ENCODE data around the gene CERS5.
"Not testable (repeated sequence)": the region's sequence is repeated elsewhere in the genome, so short reads cannot be mapped to it uniquely, and the experiment has no call there.

Gene CERS5

GRCh38 chr12:50088577-50089335 lies 78.4 kb downstream of the CERS5 start:
- DNase-seq (ENCODE audit: low read depth) = peak; percentile 71
- no peak overlapping the region for H3K4me3 ChIP-seq (ENCODE audit: low read depth, low read length)
- peak; percentile 81 for TF ChIP-seq CTCF (conservative IDR thresholded peaks at IDR 0.05; ENCODE audit: low read depth, low read length)

GRCh38 chr12:50087995-50088394 lies 79.2 kb downstream of the CERS5 start:
- TF ChIP-seq CTCF (conservative IDR thresholded peaks at IDR 0.05; ENCODE audit: low read depth, low read length) = no peak
- peak; percentile 64 for DNase-seq (ENCODE audit: low read depth)
- H3K4me3 ChIP-seq (ENCODE audit: low read depth, low read length) = no peak overlapping the region

- H3K4me3 ChIP-seq (ENCODE audit: low read depth, low read length) = no peak overlapping the region
- DNase-seq (ENCODE audit: low read depth) = no peak
- no peak for TF ChIP-seq CTCF (conservative IDR thresholded peaks at IDR 0.05; ENCODE audit: low read depth, low read length)
Measured at GRCh38 chr12:50087151-50087550, 80.0 kb downstream of the CERS5 start.

- peak overlapping the region; percentile 69 for H3K4me3 ChIP-seq (ENCODE audit: low read depth, low read length)
- no peak for TF ChIP-seq CTCF (conservative IDR thresholded peaks at IDR 0.05; ENCODE audit: low read depth, low read length)
Measured at GRCh38 chr12:50086148-50086547, 81.0 kb downstream of the CERS5 start.

GRCh38 chr12:50085615-50086072 lies 81.5 kb downstream of the CERS5 start:
- DNase-seq (ENCODE audit: low read depth) = no peak
- peak overlapping the region; percentile 69 for H3K4me3 ChIP-seq (ENCODE audit: low read depth, low read length)
- TF ChIP-seq CTCF (conservative IDR thresholded peaks at IDR 0.05; ENCODE audit: low read depth, low read length) = no peak

More at GRCh38 chr12:50086148-50086547, 81.0 kb downstream of the CERS5 start:
- DNase-seq (ENCODE audit: low read depth) = no peak

GRCh38 chr12:50084775-50085614 lies 82.2 kb downstream of the CERS5 start, which contains the start of gene SMARCD1:
SMARCD1 (plus strand) TSS chr12:50085342; CDS start chr12:50085370, 28 bp downstream.
- TF ChIP-seq CTCF (conservative IDR thresholded peaks at IDR 0.05; ENCODE audit: low read depth, low read length) = peak; percentile 64
- peak; percentile 90 for DNase-seq (ENCODE audit: low read depth)
- H3K4me3 ChIP-seq (ENCODE audit: low read depth, low read length) = peak within 1 kb of the TSS; percentile 69

- DNase-seq (ENCODE audit: low read depth) = not testable (repeated sequence)
- peak overlapping the region; percentile 69 for H3K4me3 ChIP-seq (ENCODE audit: low read depth, low read length)
Measured at GRCh38 chr12:50084409-50084774, 82.8 kb downstream of the CERS5 start.
